Endothelial cell of umbilical vein (primary cell): ENCODE measurements around the gene MIER2.

Experiments used
- EZH2 ChIP-seq: IDR thresholded peaks from 2 replicates; pipeline ENCODE4 v1.6.1; 2012; ENCODE audit warnings: borderline replicate concordance, low read depth, mild to moderate bottlenecking, moderate library complexity, low read length, inconsistent platforms; ENCODE audit not compliant: severe bottlenecking
- JUN ChIP-seq: IDR thresholded peaks from 2 replicates; pipeline ENCODE4 v1.6.1; 2011; ENCODE audit warnings: borderline replicate concordance, low read depth; ENCODE audit not compliant: insufficient read length, insufficient read depth
- POLR2A ChIP-seq: IDR thresholded peaks from 2 replicates; pipeline ENCODE4 v1.6.1; 2012; ENCODE audit warnings: low read depth, mild to moderate bottlenecking, control low read depth, low read length
- POLR2AphosphoS5 ChIP-seq: IDR thresholded peaks from 2 replicates; pipeline ENCODE4 v1.6.1; 2012; ENCODE audit warnings: low read depth, mild to moderate bottlenecking, control low read depth, low read length, moderate library complexity; ENCODE audit not compliant: insufficient read depth
- TF ChIP-seq, protein P1 (sequence below), 2 donors: IDR thresholded peaks; 1 replicate in 1 of 2; 2 replicates in 1 of 2; pipeline ENCODE4 v1.5.1; 2011; ENCODE audit warnings: low read length in 2 of 2, mild to moderate bottlenecking in 2 of 2, moderate library complexity in 2 of 2, control low read depth in 1 of 2, inconsistent platforms in 1 of 2, low read depth in 1 of 2; ENCODE audit not compliant: insufficient read depth in 1 of 2; ENCODE audit errors: extremely low read depth in 1 of 2

DNA sequence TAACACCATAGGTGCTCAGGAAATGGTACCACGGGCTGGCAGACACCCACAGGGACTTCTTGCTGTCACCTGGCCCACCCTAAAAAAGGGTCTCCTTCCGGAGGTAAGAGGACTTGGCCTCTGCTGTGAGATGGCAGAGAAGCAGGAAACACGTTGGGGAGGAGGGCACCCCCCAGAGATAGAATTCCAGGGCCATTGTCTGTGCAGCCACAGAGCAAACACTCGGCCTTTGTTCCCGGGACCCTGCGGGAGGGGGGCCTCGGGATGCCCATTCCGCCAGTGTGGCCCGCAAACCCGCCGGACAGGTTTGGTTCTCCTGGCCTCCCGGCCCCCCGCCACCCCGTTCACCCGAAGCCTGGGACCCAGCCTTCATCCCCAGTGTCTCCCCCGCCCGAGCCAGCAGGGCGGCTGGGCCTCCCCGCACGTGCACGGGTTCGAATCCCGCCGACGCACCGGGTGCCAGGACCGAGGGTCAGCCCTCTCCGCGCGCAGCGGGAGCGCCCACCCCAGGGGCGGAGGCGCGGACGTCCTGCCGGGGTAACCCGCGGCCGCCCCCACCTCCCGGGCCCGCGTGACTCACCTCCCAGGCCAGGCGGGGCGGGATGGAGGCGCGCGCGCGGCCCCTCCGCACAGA lies 54.1 kb downstream of the MIER2 start:
- no peak for TF ChIP-seq EZH2
- TF ChIP-seq, protein P1, sequence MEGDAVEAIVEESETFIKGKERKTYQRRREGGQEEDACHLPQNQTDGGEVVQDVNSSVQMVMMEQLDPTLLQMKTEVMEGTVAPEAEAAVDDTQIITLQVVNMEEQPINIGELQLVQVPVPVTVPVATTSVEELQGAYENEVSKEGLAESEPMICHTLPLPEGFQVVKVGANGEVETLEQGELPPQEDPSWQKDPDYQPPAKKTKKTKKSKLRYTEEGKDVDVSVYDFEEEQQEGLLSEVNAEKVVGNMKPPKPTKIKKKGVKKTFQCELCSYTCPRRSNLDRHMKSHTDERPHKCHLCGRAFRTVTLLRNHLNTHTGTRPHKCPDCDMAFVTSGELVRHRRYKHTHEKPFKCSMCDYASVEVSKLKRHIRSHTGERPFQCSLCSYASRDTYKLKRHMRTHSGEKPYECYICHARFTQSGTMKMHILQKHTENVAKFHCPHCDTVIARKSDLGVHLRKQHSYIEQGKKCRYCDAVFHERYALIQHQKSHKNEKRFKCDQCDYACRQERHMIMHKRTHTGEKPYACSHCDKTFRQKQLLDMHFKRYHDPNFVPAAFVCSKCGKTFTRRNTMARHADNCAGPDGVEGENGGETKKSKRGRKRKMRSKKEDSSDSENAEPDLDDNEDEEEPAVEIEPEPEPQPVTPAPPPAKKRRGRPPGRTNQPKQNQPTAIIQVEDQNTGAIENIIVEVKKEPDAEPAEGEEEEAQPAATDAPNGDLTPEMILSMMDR (IDR thresholded peaks at IDR 0.05; ENCODE audit: extremely low read depth in 1 of 2, insufficient read depth in 1 of 2, low read depth in 1 of 2, low read length in 2 of 2) = no peak
- no peak for TF ChIP-seq POLR2A
- TF ChIP-seq POLR2AphosphoS5 = no peak
- TF ChIP-seq JUN = no peak
